ENCODE measurements around the gene PCYOX1L.
"Not testable (repeated sequence)": the region's sequence is repeated elsewhere in the genome, so short reads cannot be mapped to it uniquely, and the experiment has no call there.

PCYOX1L gene

GRCh38 chr5:149382517-149383220 is 24.8 kb downstream of the PCYOX1L start:
- in situ Hi-C loops (cut with HindIII; ENCODE audit: low sequenced_read_pairs), result no loop called here

- in situ Hi-C loops (cut with HindIII; ENCODE audit: low sequenced_read_pairs), result no loop called here
Measured at GRCh38 chr5:149383399-149383798, 25.6 kb downstream of the PCYOX1L start.

GRCh38 chr5:149386166-149386565 is 28.3 kb downstream of the PCYOX1L start:
- in situ Hi-C loops (cut with HindIII; ENCODE audit: low sequenced_read_pairs), result no loop called here

GRCh38 chr5:149387081-149387631 is 29.3 kb downstream of the PCYOX1L start:
- in situ Hi-C loops (cut with HindIII; ENCODE audit: low sequenced_read_pairs), result no loop called here

- in situ Hi-C loops (cut with HindIII; ENCODE audit: low sequenced_read_pairs), result no loop called here
Measured at GRCh38 chr5:149387982-149388381, 30.1 kb downstream of the PCYOX1L start.

- in situ Hi-C loops (cut with HindIII; ENCODE audit: low sequenced_read_pairs), result no loop called here
Measured at GRCh38 chr5:149388498-149389190, 30.8 kb downstream of the PCYOX1L start.

- in situ Hi-C loops (cut with HindIII; ENCODE audit: low sequenced_read_pairs), result no loop called here
Measured at GRCh38 chr5:149389552-149390495, 32.0 kb downstream of the PCYOX1L start.

GRCh38 chr5:149391076-149391475 is 33.2 kb downstream of the PCYOX1L start:
- in situ Hi-C loops (cut with HindIII; ENCODE audit: low sequenced_read_pairs), result not testable (repeated sequence)

- in situ Hi-C loops (cut with HindIII; ENCODE audit: low sequenced_read_pairs), result no loop called here
Measured at GRCh38 chr5:149391524-149391923, 33.7 kb downstream of the PCYOX1L start.

GRCh38 chr5:149392718-149393117 is 34.9 kb downstream of the PCYOX1L start:
- in situ Hi-C loops (cut with HindIII; ENCODE audit: low sequenced_read_pairs), result no loop called here

- in situ Hi-C loops (cut with HindIII; ENCODE audit: low sequenced_read_pairs), result not testable (repeated sequence)
Measured at GRCh38 chr5:149394996-149395395, 37.1 kb downstream of the PCYOX1L start.

- in situ Hi-C loops (cut with HindIII; ENCODE audit: low sequenced_read_pairs), result no loop called here
Measured at GRCh38 chr5:149397530-149397929, 39.7 kb downstream of the PCYOX1L start.

- in situ Hi-C loops (cut with HindIII; ENCODE audit: low sequenced_read_pairs), result not testable (repeated sequence)
Measured at GRCh38 chr5:149398747-149399266, 41.0 kb downstream of the PCYOX1L start.

GRCh38 chr5:149399775-149400174 is 41.9 kb downstream of the PCYOX1L start:
- in situ Hi-C loops (cut with HindIII; ENCODE audit: low sequenced_read_pairs), result no loop called here

GRCh38 chr5:149400304-149400703 is 42.5 kb downstream of the PCYOX1L start:
- in situ Hi-C loops (cut with HindIII; ENCODE audit: low sequenced_read_pairs), result no loop called here

GRCh38 chr5:149401051-149401450 is 43.2 kb downstream of the PCYOX1L start:
- in situ Hi-C loops (cut with HindIII; ENCODE audit: low sequenced_read_pairs), result no loop called here

- in situ Hi-C loops (cut with HindIII; ENCODE audit: low sequenced_read_pairs), result no loop called here
Measured at GRCh38 chr5:149402291-149402690, 44.4 kb downstream of the PCYOX1L start.

GRCh38 chr5:149403923-149404745 is 46.3 kb downstream of the PCYOX1L start:
- in situ Hi-C loops (cut with HindIII; ENCODE audit: low sequenced_read_pairs), result no loop called here

- in situ Hi-C loops (cut with HindIII; ENCODE audit: low sequenced_read_pairs), result no loop called here
Measured at GRCh38 chr5:149404746-149405549, 47.1 kb downstream of the PCYOX1L start.
